Endothelial cell of hepatic sinusoid (primary cell): Measurements from ENCODE around the gene DHDH.

Experiments
- in situ Hi-C: cut with HindIII; loops from 2 replicates; pipeline ENCODE4 v1.10.0; 2017; ENCODE audit warnings: low sequenced_read_pairs

The DHDH gene

DNA sequence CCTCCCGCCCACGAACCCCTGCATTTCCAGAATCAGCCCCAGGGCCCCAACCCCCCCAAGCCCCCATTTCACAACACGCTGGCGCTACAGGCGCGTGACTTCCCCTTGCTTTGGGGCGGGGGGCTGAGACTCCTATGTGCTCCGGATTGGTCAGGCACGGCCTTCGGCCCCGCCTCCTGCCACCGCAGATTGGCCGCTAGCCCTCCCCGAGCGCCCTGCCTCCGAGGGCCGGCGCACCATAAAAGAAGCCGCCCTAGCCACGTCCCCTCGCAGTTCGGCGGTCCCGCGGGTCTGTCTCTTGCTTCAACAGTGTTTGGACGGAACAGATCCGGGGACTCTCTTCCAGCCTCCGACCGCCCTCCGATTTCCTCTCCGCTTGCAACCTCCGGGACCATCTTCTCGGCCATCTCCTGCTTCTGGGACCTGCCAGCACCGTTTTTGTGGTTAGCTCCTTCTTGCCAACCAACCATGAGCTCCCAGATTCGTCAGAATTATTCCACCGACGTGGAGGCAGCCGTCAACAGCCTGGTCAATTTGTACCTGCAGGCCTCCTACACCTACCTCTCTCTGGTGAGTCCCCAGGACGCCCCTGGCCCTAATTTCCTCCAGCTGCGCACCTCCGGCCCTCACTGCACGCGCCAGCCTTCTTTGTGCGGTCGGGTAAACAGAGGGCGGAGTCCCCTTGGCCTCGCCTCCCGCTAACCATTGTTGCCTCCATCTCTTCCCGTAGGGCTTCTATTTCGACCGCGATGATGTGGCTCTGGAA is 31.7 kb downstream of the DHDH start, which contains the start of gene FTL:
FTL (plus strand) TSS at position 270 of the 766 bp plus-strand sequence; CDS start at position 469, 199 bp downstream.
- in situ Hi-C loops: loop anchor here (5.0 to 25.0 kb wide), 2 partner anchors 113 to 328 kb away; partner anchors contain the start of genes CA11 and DBP

DNA sequence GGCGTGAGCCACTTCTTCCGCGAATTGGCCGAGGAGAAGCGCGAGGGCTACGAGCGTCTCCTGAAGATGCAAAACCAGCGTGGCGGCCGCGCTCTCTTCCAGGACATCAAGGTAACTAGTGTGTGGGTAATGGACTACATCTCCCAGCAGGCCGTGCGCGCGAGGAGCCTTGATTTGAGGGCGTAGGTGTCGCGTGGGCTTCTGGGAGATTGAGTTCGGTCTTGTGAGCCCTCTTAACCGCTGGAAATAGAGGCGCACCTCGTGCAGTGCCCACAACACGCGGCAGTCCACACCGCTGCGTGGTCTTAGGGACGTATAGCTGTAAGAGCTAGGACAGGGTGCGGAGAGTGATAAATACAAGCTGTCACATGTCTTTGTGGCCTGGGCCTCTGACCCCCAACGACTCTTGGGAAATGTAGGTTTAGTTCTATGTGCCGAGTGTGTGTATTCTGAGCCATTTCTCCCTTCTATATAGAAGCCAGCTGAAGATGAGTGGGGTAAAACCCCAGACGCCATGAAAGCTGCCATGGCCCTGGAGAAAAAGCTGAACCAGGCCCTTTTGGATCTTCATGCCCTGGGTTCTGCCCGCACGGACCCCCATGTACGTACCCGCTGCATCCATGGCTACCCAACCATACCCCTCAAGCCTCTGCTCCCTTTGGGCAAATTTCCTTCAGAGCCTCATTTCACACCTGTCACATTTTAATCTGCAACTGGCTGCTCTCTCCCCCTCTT is 32.5 kb downstream of the DHDH start:
- in situ Hi-C loops: loop anchor here (5.0 to 25.0 kb wide), 2 partner anchors 114 to 329 kb away; partner anchors contain the start of genes CA11 and DBP

- in situ Hi-C loops: loop anchor here (5.0 to 25.0 kb wide), 2 partner anchors 114 to 329 kb away; partner anchors contain the start of genes CA11 and DBP
Measured at GRCh38 chr19:48966541-48967345, 33.2 kb downstream of the DHDH start.

DNA sequence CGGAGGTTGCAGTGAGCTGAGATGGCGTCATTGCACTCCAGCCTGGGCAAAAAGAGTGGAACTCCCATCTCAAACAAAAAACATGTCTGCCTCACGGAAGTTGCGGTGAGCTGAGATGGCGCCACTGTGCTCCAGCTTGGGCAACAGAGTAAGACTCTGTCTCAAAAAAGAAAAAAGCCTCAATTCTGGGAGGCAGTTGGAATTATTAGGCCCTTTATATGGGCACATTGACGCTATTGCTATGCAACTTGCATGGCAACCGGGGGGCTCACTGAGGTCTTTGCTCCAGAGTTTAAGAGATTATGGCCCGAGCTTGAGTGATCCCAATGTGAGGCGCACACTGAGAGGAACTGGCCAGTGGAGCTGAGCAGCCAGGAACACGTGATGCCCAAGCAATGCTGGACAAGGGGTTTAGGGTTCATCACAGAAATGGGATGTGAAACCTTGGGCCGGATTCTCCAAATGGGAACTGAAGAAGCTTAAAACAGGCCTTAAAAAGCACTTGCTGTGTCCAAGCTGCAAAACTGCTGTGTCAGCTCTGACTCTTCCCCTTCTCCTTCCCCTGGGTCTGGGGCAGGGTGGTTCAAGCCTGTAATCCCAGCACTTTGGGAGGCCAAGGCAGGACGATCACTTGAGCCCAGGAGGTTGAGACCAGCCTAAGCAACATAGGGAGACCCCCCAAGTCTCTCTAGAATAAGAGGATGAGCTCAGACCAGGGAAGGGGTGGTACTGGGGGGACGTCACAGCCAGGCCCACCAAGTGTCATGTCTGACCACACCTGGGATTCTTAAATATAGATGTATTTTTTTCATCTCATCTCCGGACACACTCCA is 34.1 kb downstream of the DHDH start:
- in situ Hi-C loops: loop anchor here (5.0 to 25.0 kb wide), 2 partner anchors 115 to 330 kb away; partner anchors contain the start of genes CA11 and DBP

GRCh38 chr19:48968179-48968661 is 34.7 kb downstream of the DHDH start:
- in situ Hi-C loops: loop anchor here (5.0 to 25.0 kb wide), 2 partner anchors 116 to 331 kb away; partner anchors contain the start of genes CA11 and DBP

DNA sequence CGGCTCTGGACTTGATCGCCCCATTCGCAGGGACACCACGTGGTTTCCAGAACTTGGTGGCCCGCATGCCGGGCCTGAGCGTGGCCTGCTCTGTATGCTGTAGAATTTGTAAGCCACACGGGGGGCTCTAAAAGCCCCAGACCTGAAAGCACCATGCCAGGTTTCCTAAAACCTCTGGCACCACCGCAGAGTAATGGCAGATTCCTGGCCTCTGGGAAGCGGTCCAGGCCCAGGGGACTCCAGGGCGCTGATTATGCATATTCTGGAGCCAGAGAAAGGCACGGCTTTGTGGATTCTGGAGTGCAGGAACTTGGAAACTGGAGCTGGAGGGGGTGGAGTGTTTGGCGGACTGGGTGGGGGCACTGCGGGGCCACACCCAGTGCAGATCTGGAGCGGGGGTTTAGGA is 35.3 kb downstream of the DHDH start:
- in situ Hi-C loops: loop anchor here (5.0 to 25.0 kb wide), 2 partner anchors 117 to 332 kb away; partner anchors contain the start of genes CA11 and DBP

- in situ Hi-C loops: loop anchor here (5.0 to 25.0 kb wide), 2 partner anchors 117 to 332 kb away; partner anchors contain the start of genes CA11 and DBP
Measured at GRCh38 chr19:48969276-48970138, 36.0 kb downstream of the DHDH start.

- in situ Hi-C loops: loop anchor here (25.0 kb wide), 1 partner anchor 333 kb away; the partner anchor contains the start of genes CA11 and DBP
Measured at GRCh38 chr19:48970139-48970766, 36.8 kb downstream of the DHDH start.

- in situ Hi-C loops: loop anchor here (25.0 kb wide), 1 partner anchor 334 kb away; the partner anchor contains the start of genes CA11 and DBP
Measured at GRCh38 chr19:48970923-48971395, 37.5 kb downstream of the DHDH start.

DNA sequence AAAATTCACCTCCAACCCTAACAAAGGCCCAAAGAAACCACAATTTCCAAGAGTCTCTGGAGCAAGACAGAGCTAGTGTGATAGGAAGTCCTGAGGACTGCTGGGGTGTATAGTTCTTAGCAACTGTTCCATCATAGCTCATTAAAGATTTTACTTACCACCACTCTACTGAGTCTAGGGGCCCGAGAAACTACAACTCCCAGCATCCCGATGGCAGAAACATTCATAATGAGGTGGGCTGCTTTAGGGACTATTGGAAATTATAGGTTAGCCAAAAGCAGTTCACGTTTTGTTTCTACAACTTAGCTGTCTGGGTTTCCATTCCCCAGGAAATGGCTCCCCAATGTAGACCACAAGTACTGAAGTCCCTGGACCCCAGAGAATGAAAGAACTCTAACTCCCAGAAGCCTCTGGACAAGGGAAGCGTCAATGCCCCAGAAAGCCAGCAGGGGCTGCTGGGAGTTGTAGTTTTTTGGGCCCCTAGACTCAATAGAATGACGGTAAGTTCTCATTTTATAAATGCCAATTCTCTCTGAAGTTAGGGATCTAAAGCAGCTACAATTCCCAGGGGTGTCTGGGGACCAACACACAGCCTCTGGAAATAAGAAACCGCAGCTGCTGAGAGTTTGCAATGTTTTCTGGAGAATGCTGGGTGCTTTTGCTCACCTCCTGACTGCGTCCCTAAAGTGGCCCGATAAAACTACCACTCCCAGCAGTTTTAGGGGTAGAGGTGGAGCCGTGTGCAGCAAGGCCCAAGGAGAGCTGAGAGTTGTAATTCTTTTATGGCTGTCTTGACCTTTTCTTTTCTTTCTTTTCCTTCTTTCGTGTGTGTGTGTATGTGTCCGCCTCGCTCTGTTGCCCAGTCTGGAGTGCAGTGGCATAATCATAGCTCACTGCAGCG is 42.7 kb downstream of the DHDH start:
- in situ Hi-C loops: loop anchor here (5.0 kb wide), 1 partner anchor 64 kb away; no protein-coding TSS in a partner anchor

- in situ Hi-C loops: loop anchor here (5.0 kb wide), 1 partner anchor 65 kb away; no protein-coding TSS in a partner anchor
Measured at GRCh38 chr19:48977061-48977460, 43.6 kb downstream of the DHDH start.

- in situ Hi-C loops: loop anchor here (10.0 kb wide), 1 partner anchor 213 kb away; no protein-coding TSS in a partner anchor
Measured at GRCh38 chr19:48982280-48982679, 48.8 kb downstream of the DHDH start.

- in situ Hi-C loops: loop anchor here (5.0 to 10.0 kb wide), 2 partner anchors 188 to 209 kb away; no protein-coding TSS in a partner anchor
Measured at GRCh38 chr19:48985711-48986110, 52.2 kb downstream of the DHDH start.

DNA sequence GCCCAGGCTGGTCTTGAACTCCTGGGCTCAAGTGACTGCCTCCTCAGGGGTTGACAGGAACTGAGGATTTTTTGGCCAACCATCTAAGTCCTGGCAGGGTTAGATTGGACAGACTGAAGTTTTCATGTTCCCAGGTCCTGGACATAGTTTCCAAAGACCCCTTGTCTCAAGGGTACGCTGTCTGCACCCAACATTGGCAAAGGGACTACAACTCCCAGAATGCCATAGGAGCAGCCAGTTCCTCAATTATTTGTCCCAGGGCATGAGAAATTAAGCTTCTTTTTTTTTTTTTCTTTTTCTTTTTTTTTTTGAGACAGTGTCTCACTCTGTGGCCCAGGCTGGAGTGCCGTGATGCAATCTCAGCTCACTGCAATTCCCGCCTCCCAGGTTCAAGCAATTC is 52.7 kb downstream of the DHDH start:
- in situ Hi-C loops: loop anchor here (5.0 to 10.0 kb wide), 2 partner anchors 189 to 209 kb away; no protein-coding TSS in a partner anchor

GRCh38 chr19:48987323-48987722 is 53.8 kb downstream of the DHDH start:
- in situ Hi-C loops: loop anchor here (5.0 to 10.0 kb wide), 2 partner anchors 190 to 207 kb away; no protein-coding TSS in a partner anchor

- in situ Hi-C loops: loop anchor here (5.0 to 10.0 kb wide), 2 partner anchors 191 to 207 kb away; no protein-coding TSS in a partner anchor
Measured at GRCh38 chr19:48988286-48988685, 54.8 kb downstream of the DHDH start.
